Skin epidermis (tissue), 12 donors: ENCODE measurements around the gene SLC44A1.

Experiments used
- H3K27ac ChIP-seq, 21 experiments: fragments of 200-600 bp; sonication (generic) in 11 of 21; one replicate each; pipeline ENCODE4 v1.5.0; 2020; ENCODE audit warnings: mild to moderate bottlenecking in 3 of 21, inconsistent platforms in 2 of 21, moderate library complexity in 2 of 21
- H3K4me3 ChIP-seq, 7 experiments: fragments of 200-600 bp; sonication (generic) in 2 of 7; one replicate each; pipeline ENCODE4 v1.5.0; 2020; ENCODE audit warnings: inconsistent platforms in 2 of 7, mild to moderate bottlenecking in 2 of 7, moderate library complexity in 1 of 7

The SLC44A1 gene

DNA sequence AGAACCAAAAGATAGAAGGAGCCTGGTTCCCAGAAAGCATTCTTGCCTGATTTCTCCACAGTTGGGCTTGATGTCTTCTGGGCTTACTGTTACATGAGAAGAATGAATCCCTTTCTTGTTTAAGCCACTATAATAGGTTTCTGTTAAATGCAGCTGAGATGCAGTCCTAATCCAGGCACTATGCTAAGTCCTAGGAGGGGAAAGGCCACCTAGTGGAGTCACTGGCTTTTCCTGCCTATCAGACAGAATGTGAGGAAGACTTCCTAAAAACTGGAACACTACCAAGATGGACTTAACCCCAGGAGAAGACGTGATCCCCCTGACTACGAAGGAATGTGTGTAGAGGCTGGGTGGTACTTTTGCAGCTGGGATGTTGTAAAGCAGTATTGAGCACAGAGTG, 169.1 kb downstream of the SLC44A1 start:
- no peak overlapping the region for H3K27ac ChIP-seq
- H3K4me3 ChIP-seq, result no peak overlapping the region

DNA sequence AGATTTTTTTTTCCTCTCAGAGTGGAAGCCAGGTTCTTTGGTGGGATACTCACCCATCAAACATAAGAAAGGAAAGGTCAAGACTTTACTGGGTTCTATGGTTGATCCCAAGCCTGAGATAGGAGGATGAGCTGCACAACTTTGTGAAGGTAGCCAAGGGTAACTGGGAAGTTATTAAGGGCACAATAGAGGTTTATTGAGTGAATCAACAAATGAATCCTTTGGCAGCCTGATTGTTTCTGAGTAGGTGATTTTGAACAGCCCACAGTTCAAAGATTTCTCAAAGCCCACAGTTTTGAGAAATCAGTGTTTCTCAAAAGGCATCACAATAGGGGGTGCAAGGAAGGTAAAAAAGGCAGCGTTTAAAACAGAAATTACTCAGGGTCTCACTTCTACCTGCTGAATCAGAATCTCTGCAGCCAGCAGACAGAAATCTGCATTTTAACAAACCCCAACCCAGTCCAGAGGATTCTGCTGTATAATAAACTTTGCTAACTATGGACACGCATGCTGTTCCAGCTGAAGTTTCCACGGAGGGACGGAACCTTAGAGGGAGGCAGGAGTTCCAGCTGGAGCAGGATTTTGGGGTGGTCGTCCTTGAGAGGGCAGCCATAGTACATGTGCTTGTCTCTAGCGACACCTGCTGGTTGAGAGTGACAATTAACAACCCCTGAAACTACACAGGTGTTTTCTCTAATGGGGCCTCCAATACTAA, 170.7 kb downstream of the SLC44A1 start:
- no peak overlapping the region for H3K27ac ChIP-seq
- no peak overlapping the region for H3K4me3 ChIP-seq

DNA sequence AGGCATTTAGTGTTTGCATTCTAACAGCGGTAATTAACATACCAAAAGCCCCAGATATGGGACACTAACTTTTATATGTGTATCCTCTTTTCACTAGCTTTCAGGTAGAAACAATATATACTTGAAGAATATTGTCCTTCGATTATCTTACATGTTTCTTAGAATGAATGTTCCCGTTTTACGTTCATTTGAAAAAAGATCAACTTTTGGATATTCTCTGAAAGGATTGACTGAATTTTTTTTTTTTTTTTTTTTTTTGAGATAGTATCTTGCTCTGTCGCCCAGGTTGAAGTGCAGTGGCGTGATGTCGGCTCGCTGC, 171.2 kb downstream of the SLC44A1 start:
- Histone ChIP-seq H3K4me3 (no peak overlapping the region), H3K27ac (no peak overlapping the region)

DNA sequence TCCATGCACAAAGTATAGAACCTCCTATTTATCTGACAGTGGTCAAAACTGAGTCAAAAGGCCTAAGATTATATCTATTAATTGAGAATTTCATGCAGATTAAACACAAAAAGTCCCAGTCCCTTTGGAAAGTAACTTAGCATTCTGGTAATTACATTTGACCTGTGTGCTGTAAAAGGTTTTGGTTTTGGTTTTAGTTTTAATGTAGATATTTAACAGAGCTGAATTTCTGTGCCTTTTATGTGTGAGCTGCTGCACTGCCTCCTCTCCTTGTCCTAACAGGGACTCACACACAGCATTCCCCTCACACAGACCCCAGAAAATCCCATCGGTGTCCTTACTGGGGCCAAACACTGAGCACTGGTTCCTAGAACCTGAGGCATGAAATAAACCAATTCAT, 172.4 kb downstream of the SLC44A1 start:
- Histone ChIP-seq H3K27ac (no peak overlapping the region), H3K4me3 (no peak overlapping the region)

DNA sequence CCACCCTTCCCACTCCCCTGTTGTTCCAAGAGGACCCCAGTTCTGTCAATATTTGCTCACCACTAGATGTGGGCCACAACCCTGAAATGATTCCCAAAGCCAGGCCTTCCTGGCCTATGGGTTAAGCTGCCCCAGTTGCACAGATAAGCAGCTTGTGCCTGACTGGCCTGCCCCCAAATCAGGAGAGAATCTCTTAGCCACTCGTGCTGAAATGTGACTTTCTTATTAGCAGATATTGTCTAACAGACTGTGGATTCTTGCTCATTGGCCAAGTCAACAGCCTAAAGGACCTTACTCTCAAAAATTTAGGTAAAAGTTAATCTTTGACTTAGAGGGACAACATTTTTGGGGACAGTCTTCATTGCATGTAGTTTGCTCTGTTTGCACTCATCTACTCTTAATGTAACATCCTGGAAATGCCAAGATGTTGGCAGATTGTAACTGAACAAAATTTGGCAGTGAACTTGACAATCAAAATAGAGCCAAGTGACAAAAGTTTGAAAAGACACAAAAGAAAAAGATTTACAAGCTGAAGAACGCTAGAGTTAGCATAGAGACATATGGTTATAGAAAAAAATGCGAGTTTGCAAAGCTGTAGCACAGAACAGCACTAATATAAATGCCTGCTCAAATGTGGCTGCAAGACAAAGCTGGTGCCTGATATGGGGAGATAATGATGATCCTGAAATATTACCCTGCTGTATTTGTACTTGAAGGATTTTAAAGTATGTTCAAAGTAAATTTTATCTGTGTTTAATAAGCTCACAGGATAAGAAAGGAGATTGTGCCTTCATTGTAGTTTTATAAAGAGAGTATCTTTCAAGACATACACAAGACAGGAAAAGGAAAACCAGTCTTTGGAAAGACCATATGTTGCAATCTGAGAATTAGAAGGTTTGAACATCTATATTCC, 174.4 kb downstream of the SLC44A1 start:
- H3K4me3 ChIP-seq, result no peak overlapping the region

DNA sequence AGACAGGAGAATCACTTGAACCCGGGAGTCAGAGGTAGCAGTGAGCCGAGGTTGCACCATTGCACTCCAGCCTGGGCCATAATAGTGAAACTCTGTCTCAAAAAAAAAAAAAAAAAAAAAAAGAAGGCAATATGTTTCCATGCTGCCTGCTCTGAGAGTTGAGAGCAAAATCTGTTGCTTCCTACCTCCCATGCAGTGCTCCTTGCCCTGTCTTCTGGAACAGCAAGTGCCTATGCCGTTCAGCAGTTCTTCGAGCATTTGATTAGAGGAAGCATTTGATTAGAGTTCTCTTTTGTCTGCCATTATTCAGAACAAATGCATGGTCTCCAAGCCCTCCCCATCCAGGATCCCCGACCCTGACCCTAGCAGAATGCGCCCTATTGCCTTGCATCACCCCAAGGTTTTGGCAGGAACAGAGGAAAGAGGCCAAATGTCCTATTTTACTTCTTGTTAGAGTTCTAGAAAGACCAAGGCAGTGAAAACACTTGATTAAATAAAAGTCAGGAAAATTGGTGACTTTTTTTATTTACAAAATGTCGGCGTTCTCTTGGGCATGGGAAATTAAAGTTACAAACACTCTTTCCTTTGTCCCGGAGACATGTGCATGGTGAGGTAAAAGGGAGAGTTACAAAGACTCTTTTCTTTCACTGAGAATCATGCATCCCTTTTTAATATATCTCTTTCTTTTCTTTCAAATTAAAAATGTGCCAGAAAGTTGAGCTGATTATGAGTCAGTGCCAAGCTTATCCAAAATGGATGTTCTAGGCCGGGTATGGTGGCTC, 175.6 kb downstream of the SLC44A1 start:
- no peak overlapping the region for H3K4me3 ChIP-seq
- H3K27ac ChIP-seq, result no peak overlapping the region

More for the DNA sequence above, 174.4 kb downstream of the SLC44A1 start:
- H3K27ac ChIP-seq, result no peak overlapping the region

DNA sequence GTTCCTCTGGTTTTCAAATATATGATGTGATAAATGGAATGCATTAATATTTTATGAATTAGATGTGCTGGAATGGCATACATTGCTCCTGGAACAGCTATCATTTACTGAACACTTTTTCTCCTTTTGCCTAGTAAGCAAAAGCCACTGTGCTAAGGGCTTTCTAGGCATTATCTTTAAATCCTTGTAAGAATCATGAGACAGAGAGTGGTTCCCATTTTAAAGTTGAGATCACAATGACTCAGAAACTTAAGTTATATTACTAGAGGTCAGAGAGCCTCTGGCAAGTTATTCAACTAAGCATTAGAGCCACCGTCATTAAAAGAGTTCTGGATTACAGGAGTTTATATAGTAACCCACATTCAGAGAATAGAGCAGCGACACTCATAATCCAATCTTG, 176.7 kb downstream of the SLC44A1 start:
- Histone ChIP-seq H3K4me3 (no peak overlapping the region), H3K27ac (no peak overlapping the region)

DNA sequence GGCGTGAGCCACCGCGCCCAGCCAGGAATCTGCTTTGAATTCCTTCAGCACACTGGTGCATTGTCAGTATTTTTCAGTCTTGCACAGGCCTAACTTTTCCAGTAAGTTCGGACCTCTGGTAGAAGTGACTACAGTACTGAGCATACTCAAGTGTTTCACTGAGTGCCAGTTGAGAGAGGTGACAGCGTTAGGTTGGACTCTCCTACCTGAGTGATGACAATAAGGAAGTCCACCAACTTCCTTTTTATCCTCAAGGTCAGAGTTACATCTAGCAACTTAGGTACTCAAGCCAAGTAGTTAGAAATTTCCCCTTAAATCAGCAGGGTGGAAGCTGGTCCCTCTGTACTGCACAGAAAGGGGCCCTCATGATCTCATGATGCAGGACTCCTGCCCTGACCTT, 177.4 kb downstream of the SLC44A1 start:
- Histone ChIP-seq H3K4me3 (no peak overlapping the region), H3K27ac (no peak overlapping the region)

DNA sequence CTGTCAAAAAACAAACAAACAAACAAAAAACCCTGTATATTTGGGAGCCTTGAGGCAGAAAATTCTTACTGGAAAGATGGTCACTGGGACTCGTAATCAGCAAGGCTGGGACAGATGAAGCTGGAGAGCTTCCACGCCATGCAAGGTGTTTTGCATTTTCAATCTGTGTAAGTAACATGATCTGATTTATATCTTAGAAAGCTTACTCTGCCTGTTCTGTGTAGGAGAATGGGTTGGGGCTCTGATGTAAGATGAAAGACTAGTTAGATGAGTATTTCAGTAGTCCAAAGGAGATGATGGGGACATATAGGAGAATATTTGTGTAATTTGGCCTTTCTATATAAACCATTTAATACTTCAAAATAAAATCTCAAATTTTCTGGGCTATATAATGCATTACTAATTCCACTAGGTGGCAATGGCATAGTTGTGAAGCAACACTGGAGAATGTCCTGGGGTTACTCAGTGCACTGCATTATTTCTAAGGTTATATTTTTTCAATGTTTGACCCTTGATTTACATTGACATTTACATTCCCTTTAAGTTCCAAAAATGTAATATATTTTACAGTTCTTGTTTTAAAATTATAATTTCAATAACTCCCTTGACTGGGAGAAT, 181.5 kb downstream of the SLC44A1 start:
- H3K4me3 ChIP-seq, result no peak overlapping the region
- H3K27ac ChIP-seq, result no peak overlapping the region

DNA sequence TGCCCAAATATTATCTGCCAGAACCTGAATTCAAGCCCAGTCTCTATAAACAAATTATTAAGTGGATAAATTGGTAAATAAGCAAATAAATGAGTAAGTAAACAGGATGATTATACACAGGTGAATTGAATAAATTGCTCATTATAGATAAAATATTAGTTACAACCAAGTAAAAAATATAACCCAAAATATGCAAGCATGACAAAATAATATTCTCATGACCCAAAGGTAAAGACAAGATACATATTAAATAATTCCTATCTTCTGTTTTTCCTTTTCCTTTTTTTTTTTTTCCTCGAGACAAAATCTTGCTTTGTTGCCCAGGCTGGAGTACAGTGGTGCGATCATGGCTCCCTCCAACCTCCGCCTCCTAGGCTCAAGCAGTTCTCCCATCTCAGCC, 182.2 kb downstream of the SLC44A1 start:
- no peak overlapping the region for H3K4me3 ChIP-seq
- H3K27ac ChIP-seq, result no peak overlapping the region

DNA sequence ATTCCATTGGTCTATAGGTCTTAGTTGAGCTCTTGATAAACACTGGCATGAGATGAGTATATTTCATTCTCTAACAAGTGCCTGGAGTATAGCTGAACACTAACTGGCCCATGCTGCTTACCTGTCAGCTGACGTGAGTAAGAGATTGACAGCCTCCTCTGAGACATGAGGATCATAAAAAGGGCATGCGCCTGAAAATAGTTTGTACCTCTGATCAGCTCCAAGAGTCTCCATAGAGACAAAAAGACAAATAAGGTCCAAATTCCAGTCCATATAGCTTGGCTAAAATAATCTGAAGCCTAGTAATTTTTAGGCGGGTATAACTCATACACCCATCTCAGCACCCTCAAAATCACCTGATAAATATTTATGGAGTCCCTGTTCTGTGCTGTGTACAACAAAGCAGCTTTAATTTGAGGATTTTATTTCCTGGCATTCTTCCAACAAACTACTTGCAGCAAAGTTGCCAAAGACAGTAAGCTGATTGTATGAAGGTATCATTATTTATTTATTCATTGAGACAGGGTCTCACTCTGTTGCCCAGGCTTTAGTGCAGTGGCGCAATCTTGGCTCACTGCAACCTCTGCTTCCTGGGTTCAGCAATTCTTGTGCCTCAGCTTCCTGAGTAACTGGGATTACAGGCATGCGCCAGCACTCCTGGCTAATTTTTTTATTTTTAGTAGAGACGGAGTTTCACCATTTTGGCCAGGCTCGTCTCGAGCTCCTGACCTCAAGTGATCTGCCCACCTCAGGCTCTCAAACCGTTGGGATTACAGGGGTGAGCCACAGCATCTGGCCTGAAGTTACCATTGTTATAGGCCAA, 187.2 kb downstream of the SLC44A1 start:
- no peak overlapping the region for H3K27ac ChIP-seq
- H3K4me3 ChIP-seq, result no peak overlapping the region

DNA sequence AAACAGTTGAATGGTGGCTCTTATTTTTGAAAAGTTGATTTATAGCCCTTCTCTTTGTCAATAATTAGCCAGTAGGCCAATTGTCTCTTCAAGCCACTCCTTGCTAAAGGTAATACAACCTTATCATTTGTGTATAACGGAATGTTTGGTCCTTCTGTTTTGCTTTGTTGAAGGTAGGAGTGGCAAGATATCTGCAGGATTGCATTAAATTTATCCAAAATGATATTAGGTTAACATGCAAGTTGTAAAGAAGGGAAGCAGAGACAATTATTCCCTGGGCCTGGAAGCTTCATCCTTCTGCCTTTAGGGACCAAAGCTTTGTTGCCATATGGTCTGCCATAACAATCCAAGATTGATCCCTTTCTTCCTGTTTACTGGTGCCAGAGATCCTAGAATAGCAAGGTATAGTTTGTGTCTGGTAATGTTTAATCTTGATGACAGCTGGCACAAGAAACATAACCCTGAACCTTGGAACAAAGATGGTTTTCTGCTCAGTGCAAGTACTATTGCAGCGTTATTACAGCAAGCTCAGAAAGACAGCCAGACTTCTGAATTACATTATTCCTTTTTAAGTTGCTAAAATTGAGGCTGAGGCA, 187.9 kb downstream of the SLC44A1 start:
- Histone ChIP-seq H3K27ac (no peak overlapping the region), H3K4me3 (no peak overlapping the region)

DNA sequence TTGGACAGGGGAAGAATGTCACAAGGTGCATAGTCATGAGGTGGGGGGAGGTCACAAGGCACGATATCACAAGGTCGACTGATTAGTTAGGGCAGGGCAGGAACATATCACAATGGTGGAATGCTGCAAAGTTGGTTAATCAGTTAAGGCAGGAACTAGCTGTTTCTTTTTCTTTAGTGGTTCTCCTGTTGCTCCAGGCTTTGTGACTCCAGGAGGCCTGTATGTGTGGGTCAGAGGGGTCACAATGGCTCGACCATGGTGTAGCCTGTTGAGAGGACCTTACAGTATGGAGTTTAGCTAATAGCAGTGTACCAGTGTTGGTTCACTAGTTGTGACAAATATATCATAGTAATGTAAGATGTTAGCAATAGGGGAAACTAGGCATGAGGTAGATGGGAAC, 191.0 kb downstream of the SLC44A1 start:
- H3K27ac ChIP-seq, result no peak overlapping the region
- no peak overlapping the region for H3K4me3 ChIP-seq

DNA sequence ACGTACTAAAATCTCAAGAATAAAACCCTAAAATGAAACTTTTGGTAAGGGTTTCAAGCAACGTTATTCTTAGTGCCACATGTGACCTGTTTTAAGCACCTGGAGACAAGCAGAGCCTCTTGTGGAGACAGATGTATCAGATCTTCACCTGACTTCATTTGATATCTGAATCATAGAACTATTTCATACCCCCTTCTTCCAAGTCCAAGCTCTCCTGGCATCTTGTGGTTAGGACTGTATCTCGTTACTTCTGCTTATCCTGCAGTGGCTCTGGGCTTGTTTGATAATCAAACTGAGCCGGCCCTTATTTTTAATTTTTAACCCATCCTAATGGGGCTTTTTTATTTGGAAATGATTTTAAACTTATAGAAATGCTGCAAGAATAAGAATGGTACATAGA, 192.3 kb downstream of the SLC44A1 start:
- Histone ChIP-seq H3K4me3 (no peak overlapping the region), H3K27ac (no peak overlapping the region)

DNA sequence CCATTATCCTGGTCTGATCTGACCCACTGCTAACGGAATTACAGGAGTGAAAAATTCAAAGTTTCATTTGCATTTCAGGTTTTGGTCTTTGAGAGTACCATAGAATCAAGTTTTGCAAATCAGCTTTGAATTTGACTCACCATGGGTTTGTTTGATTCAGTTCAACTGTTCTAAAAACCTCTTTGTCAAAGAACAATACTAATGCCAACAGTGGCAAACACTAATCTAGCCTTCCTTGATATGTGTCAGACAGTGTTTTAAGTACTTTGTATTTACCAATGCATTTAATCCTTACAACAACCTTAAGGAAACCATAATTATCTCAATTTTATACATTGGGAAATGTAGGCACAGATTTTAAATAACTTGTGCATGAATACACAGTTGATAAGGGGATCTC, 193.3 kb downstream of the SLC44A1 start:
- no peak overlapping the region for H3K27ac ChIP-seq

DNA sequence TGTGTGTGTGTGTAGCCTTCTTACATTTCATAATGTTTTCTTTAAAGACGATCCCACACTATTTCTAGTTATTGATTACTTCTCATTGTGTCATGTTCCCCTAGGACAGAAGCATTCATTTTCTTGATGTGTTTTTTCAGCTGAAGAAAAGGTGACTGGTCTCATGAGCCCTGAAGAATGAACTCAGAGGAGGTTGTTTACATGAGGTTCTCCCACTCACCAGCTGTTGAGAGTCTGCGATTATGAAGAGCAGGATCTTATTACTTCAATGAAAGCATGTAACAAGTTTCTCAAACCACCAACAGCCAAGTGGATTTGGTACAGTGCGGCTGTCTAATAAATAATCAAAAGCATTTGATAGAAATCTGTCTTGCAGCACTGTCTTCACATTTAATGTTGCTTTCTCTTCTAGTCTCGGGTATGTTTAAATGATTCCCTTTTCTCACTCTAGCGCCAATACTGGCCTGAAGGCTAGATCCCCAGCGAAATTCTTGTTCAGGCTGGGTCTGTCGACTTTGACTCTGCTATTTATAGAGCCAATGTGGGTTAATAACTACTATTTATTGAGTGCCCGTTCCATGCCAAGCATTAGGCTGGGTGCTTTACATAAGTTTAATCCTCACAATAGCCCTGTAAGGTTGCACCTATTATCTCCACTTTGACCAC, 193.8 kb downstream of the SLC44A1 start:
- H3K27ac ChIP-seq, result no peak overlapping the region
- no peak overlapping the region for H3K4me3 ChIP-seq

More for the DNA sequence above, 193.3 kb downstream of the SLC44A1 start:
- no peak overlapping the region for H3K4me3 ChIP-seq

DNA sequence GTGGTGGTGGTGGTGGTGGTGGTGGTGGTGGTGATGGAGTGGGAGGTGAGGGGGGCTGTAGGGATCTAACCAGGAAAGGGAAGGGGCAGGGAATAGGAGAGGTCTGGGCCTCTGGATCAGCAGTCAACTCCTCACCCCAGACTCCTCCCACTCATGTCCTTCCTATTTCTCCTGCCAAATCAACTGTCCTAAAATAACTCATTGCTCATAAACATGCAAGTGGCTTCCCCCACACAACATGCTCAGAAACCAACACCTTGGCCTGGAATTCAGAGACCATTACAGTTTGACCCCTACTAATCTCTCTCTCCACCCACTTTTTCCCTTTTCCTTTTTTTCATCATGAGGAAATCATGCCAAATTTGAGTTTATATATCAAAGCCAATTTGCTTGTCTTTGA, 195.0 kb downstream of the SLC44A1 start:
- Histone ChIP-seq H3K4me3 (no peak overlapping the region), H3K27ac (no peak overlapping the region)

DNA sequence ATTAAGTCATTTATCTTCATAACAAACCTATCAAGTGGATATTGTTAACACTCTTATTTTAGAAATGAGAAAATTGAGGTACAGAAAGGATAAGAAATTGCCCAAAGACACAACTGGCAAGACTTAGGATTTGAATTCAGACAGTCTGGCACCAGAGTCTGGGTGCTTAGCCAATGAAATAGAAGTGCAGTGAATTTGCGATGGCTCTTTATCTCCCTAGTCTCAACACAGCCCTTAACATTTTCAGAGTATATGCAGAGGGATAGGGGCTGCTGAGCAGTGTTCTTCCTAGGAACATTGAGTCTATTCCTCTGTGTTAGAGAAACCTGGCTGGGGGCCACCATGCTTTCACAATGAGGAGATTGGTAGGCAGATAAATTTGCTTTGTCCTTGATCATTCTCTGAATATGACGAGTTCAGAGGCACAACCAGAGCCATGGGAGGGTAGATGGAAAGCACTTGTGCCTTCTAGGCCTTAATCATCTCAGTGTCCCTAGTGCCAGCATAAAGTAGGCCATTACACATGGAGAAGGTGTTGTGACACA, 197.2 kb downstream of the SLC44A1 start:
- no peak overlapping the region for H3K4me3 ChIP-seq
- no peak overlapping the region for H3K27ac ChIP-seq
